Heart right ventricle (tissue), 16 donors: ENCODE measurements around the gene TBC1D22A. TPM values are rescaled to one million over a fixed set of nuclear protein-coding genes. Genes with fewer than 3 reads are reported as not detected.

Source experiments
- ATAC-seq, 8 donors: fragments of 200-7000 bp; cut with Tn5 transposase; one replicate each; pipeline ENCODE4 v1.9.1; 2020; ENCODE audit warnings: mild to moderate bottlenecking in 8 of 8, moderate library complexity in 8 of 8, moderate number of reproducible peaks in 1 of 8
- DNase-seq, 2 donors: peaks; one replicate each; pipeline ENCODE4 v3.0.0-alpha.2; 2020
- H3K27ac ChIP-seq, 10 donors: fragments of 200-600 bp; sonication (generic) in 2 of 10; one replicate each; pipeline versions ENCODE4 v1.5.0 to v1.8.0; 2020 to 2022; ENCODE audit warnings: mild to moderate bottlenecking in 3 of 10
- H3K27me3 ChIP-seq, 7 donors: fragments of 200-600 bp; one replicate each; pipeline ENCODE4 v1.8.0; 2021 to 2022; ENCODE audit warnings: mild to moderate bottlenecking in 2 of 7
- H3K36me3 ChIP-seq, 9 donors: fragments of 200-600 bp; sonication (generic) in 1 of 9; one replicate each; pipeline versions ENCODE4 v1.5.0 to v1.8.0; 2020 to 2022; ENCODE audit warnings: mild to moderate bottlenecking in 2 of 9
- H3K4me1 ChIP-seq, 9 donors: fragments of 200-600 bp; sonication (generic) in 1 of 9; one replicate each; pipeline versions ENCODE4 v1.5.0 to v1.8.0; 2020 to 2022; ENCODE audit warnings: mild to moderate bottlenecking in 4 of 9
- H3K4me3 ChIP-seq, 10 donors: fragments of 200-600 bp; sonication (generic) in 2 of 10; one replicate each; pipeline versions ENCODE4 v1.5.0 to v1.8.0; 2020 to 2022; ENCODE audit warnings: mild to moderate bottlenecking in 7 of 10, moderate library complexity in 2 of 10
- H3K9me3 ChIP-seq, 11 donors: fragments of 200-600 bp in 10 of 11; sonication (generic) in 2 of 11; one replicate each; pipeline versions ENCODE4 v1.5.0 to v1.8.0; 2013 to 2022; ENCODE audit warnings: mild to moderate bottlenecking in 2 of 11, control low read depth in 1 of 11, moderate library complexity in 1 of 11
- CTCF ChIP-seq, 9 donors: fragments of 200-600 bp; sonication (generic) in 2 of 9; IDR thresholded peaks; one replicate each; pipeline versions ENCODE4 v1.5.0 to v1.8.0; 2021 to 2022; ENCODE audit warnings: antibody characterized with exemption in 9 of 9, mild to moderate bottlenecking in 5 of 9, moderate library complexity in 1 of 9
- whole genome bisulfite sequencing, 2 donors: extraction: QIAGEN DNeasy Blood & Tissue Kit; methylation state at CpG; one replicate each; pipeline ENCODE4 v1.1.7; 2013; ENCODE audit warnings: inconsistent platforms in 1 of 2; 5-methylcytosine and 5-hydroxymethylcytosine counted together
- intact Hi-C, 10 donors: fragments of 100-400 bp; cut with DNase I; formaldehyde crosslinking; loops; one replicate each; pipeline versions ENCODE4 v1.11.1 to v1.14.2; 2022
- polyA plus RNA-seq, 2 donors: library from polyadenylated mRNA; stranded (reverse); fragments of 200-250 nt; gene quantifications; one replicate each; pipeline ENCODE4 v1.2.3, GENCODE V29; 2013
- total RNA-seq, 10 donors: library from RNA; stranded (reverse); fragmentation: NEBNext Ultra II Directional in 3 of 10; extraction: Animal tissue kit (Norgen Biotek cat#: 25700) in 3 of 10; gene quantifications; one replicate each; pipeline versions ENCODE4 v1.2.1 to v1.2.4, GENCODE V29; 2021 to 2023
- donor health status: Arrhythmogenic right ventricular cardiomyopathy.
- donor health status: ischemic (EF 13 %, LVEDD 7.1; RV severe dilation, severe dysfunction).
- donor health status: healthy with polysubstance abuse.
- donor health status: DM: no; HTN: yes; CAD: no.
- donor health status: DM: no; HTN: no; CAD: no.
- donor health status: ischemic (EF 25% LVEDD 6.9; RV normal size, moderate dysfunction).
- donor health status: ischemic (EF 25% LVEDD 5.7; RV mildly dilated, moderate dysfunction).
- donor health status: healthy.
- donor health status: DM: yes; HTN: yes; CAD: no.
- donor health status: Ischemic cardiomyopathy.
- donor health status: ischemic (EF 35%, LVEDD 5.7; RV mildly dilated, moderate dysfunction).
- donor health status: nonischemic (EF 11% LVEDD 7.7; RV severe dilation, severe dysfunction).
- donor health status: DM: yes; HTN: yes; CAD: no.
- donor health status: PGD.
- donor health status: ischemic (EF 29% LVEDD 5.4; RV normal size, mild dysfunction).
- donor health status: nonischemic (EF 23%, LVEDD 6.1; RV moderate dilation, normal function).

Gene TBC1D22A
- total and polyA plus RNA-seq, 12 donors, result 7.2 to 27.9 (median 17.9) TPM

- intact Hi-C loops, result no loop called here
- H3K27me3 ChIP-seq, result no peaks in the 10 kb centered on the region
- peaks cover 2 to 32% (median 15%) of the 10 kb centered on the region in 9 donors for H3K4me1 ChIP-seq
- no peak for ATAC-seq
- no peak overlapping the region for H3K4me3 ChIP-seq
- no peak for DNase-seq
- no peak for TF ChIP-seq CTCF (IDR thresholded peaks at IDR 0.05)
- H3K36me3 ChIP-seq, result peaks cover 0 to 55% (median 4%) of the 10 kb centered on the region in 9 donors
- 80 to 85% methylated on average over 4 of the region's 4 CpGs for WGBS, 2 donors
- H3K9me3 ChIP-seq, result no peaks in the 10 kb centered on the region
- no peak overlapping the region for H3K27ac ChIP-seq
Measured at GRCh38 chr22:46896166-46896565, 133.7 kb downstream of the TBC1D22A start.

GRCh38 chr22:46896568-46897245, 134.3 kb downstream of the TBC1D22A start:
- no peaks in the 10 kb centered on the region for H3K27me3 ChIP-seq
- WGBS, 2 donors, result 87 to 92% methylated on average over 13 of the region's 13 CpGs
- no peak for TF ChIP-seq CTCF (IDR thresholded peaks at IDR 0.05)
- intact Hi-C loops, result no loop called here
- H3K4me1 ChIP-seq, result peaks cover 2 to 32% (median 15%) of the 10 kb centered on the region in 9 donors
- no peak overlapping the region for H3K4me3 ChIP-seq
- DNase-seq (no peak), ATAC-seq (no peak)
- peaks cover 0 to 50% (median 4%) of the 10 kb centered on the region in 9 donors for H3K36me3 ChIP-seq
- no peaks in the 10 kb centered on the region for H3K9me3 ChIP-seq
- H3K27ac ChIP-seq, result no peak overlapping the region

- Histone ChIP-seq H3K9me3 (no peaks in the 10 kb centered on the region), H3K36me3 (peaks cover 0 to 49% (median 4%) of the 10 kb centered on the region in 9 donors), H3K4me1 (peaks cover 2 to 32% (median 15%) of the 10 kb centered on the region in 9 donors), H3K27me3 (no peaks in the 10 kb centered on the region), H3K27ac (no peak overlapping the region), H3K4me3 (no peak overlapping the region)
- WGBS, 2 donors, result 97 to 98% methylated on average over 4 of the region's 4 CpGs
- DNase-seq (no peak), ATAC-seq (no peak)
- intact Hi-C loops, result no loop called here
- TF ChIP-seq CTCF (IDR thresholded peaks at IDR 0.05), result no peak
Measured at GRCh38 chr22:46897246-46897623, 134.8 kb downstream of the TBC1D22A start.

- Histone ChIP-seq H3K4me1 (peaks cover 0 to 11% (median 0%) of the 10 kb centered on the region in 9 donors), H3K9me3 (no peaks in the 10 kb centered on the region), H3K27me3 (no peaks in the 10 kb centered on the region), H3K27ac (no peak overlapping the region), H3K4me3 (no peak overlapping the region), H3K36me3 (peaks cover 0 to 32% (median 0%) of the 10 kb centered on the region in 9 donors)
- intact Hi-C loops, result loop anchor here in 1 of 10 donors (1.0 kb wide), 1 partner anchor 23 kb away; no protein-coding TSS in a partner anchor
- DNase-seq, result no peak
- WGBS, 2 donors, result 82 to 93% methylated on average over 5 of the region's 5 CpGs
- TF ChIP-seq CTCF (IDR thresholded peaks at IDR 0.05), result no peak
- ATAC-seq, result no peak
Measured at GRCh38 chr22:46900549-46900948, 138.1 kb downstream of the TBC1D22A start.
